OCI-LY1 (cell line): ENCODE measurements around the gene OGN.

ENCODE experiments used
- CTCF ChIP-seq: fragments of 200-600 bp; sonication (generic), shearing (Covaris generic); IDR thresholded peaks from 2 replicates; pipeline ENCODE4 v1.5.1; 2017; ENCODE audit warnings: mild to moderate bottlenecking, antibody characterized with exemption, low read length, moderate library complexity, mixed read lengths
- EZH2 ChIP-seq: fragments of 200-600 bp; sonication (generic), shearing (Covaris generic); IDR thresholded peaks from 2 replicates; pipeline ENCODE4 v1.8.0; 2017; ENCODE audit warnings: borderline replicate concordance, mixed run types, mild to moderate bottlenecking, antibody characterized with exemption, low read length, moderate library complexity, mixed read lengths

GRCh38 chr9:92378865-92379560 is 25.4 kb downstream of the OGN start:
- TF ChIP-seq CTCF (no peak), EZH2 (no peak)
